ENCODE results near the gene PRKAG1. TPM values are rescaled to one million over a fixed set of nuclear protein-coding genes. Genes with fewer than 3 reads are reported as not detected.

The PRKAG1 gene
- total RNA-seq, 1 donor from 2014 or later = 80.4 TPM

- intact Hi-C loops (cut with DNase I) = no loop called here
- DNase-seq (ENCODE audit: low spot score) = peak; percentile 99
These were observed 61.2 kb downstream of the PRKAG1 start, which contains the start of gene ARF3 for GRCh38 chr12:48957141-48958048. TSS of gene ARF3 (minus strand) at chr12:48957487. CDS start at chr12:48941095, 16,392 bp downstream.

GRCh38 chr12:48956279-48957140 lies 62.1 kb downstream of the PRKAG1 start:
- intact Hi-C loops (cut with DNase I) = no loop called here
- DNase-seq (ENCODE audit: low spot score) = peak; percentile 86

GRCh38 chr12:48954841-48955501 lies 63.6 kb downstream of the PRKAG1 start:
- intact Hi-C loops (cut with DNase I) = no loop called here
- no peak for DNase-seq (ENCODE audit: low spot score)

DNA sequence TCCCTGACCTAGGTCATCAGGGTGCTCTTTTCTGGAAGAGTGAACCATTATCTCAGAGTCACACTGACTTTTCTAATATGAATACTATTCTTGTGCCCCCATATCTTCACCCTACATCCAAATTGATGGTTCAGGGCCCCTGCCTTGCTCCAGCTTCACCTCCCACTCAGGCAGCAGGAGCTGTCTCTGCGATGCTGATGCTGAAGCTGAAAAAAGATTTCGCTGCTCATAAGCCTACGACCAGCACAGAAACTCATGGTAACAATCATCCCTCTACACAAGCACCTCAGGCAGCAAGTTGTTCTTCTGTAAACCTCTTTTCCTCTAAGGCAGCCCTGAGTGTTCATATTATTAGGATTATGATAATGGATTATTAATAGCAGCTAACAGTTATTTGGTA lies 64.5 kb downstream of the PRKAG1 start:
- no peak for DNase-seq (ENCODE audit: low spot score)
- intact Hi-C loops (cut with DNase I) = no loop called here

GRCh38 chr12:48952691-48953090 lies 65.9 kb downstream of the PRKAG1 start:
- intact Hi-C loops (cut with DNase I) = no loop called here
- DNase-seq (ENCODE audit: low spot score) = no peak

Other genes starting within 250 kb of the PRKAG1 start
- gene ADCY6, start 229.7 kb downstream of the PRKAG1 start, total RNA-seq = 195 TPM
- 9.2 TPM for gene CACNB3, start 200.3 kb downstream of the PRKAG1 start, total RNA-seq
- gene DDX23, start 166.6 kb downstream of the PRKAG1 start, total RNA-seq = 33.3 TPM
- gene RND1, start 152.9 kb downstream of the PRKAG1 start, total RNA-seq = 0.62 TPM
- 5.5 TPM for gene FKBP11, start 93.3 kb downstream of the PRKAG1 start, total RNA-seq
- 59.5 TPM for gene ARF3, start 61.3 kb downstream of the PRKAG1 start, total RNA-seq
- 0.16 TPM for gene WNT10B, start 47.0 kb downstream of the PRKAG1 start, total RNA-seq
- not detected for gene WNT1, start 40.5 kb downstream of the PRKAG1 start, total RNA-seq
- gene DDN, start 19.4 kb downstream of the PRKAG1 start, total RNA-seq = 1.00 TPM
- gene KMT2D, start 42.0 kb upstream of the PRKAG1 start, total RNA-seq = 63.8 TPM
- 0.38 TPM for gene RHEBL1, start 51.2 kb upstream of the PRKAG1 start, total RNA-seq
- gene DHH, start 76.0 kb upstream of the PRKAG1 start, total RNA-seq = 1.6 TPM
- 33.3 TPM for gene LMBR1L, start 92.1 kb upstream of the PRKAG1 start, total RNA-seq
- gene TUBA1B, start 112.6 kb upstream of the PRKAG1 start, total RNA-seq = 377 TPM
- gene TUBA1A, start 170.3 kb upstream of the PRKAG1 start, total RNA-seq = 250 TPM
- 39.5 TPM for gene TUBA1C, start 246.3 kb upstream of the PRKAG1 start, total RNA-seq

Data from cardiac septum (tissue), 1 donor.